ENCODE results near the gene GBA3. TPM values are rescaled to one million over a fixed set of nuclear protein-coding genes. Genes with fewer than 3 reads are reported as not detected.

The GBA3 gene
- total RNA-seq, 1 donor from 2014 or later = not detected

GRCh38 chr4:22733816-22734215, 41.1 kb downstream of the GBA3 start:
- H3K4me3 ChIP-seq = no peak overlapping the region
- intact Hi-C loops (cut with DNase I) = no loop called here
- H3K36me3 ChIP-seq = no peaks in the 10 kb centered on the region
- no peaks in the 10 kb centered on the region for H3K9me3 ChIP-seq
- no peak overlapping the region for H3K27ac ChIP-seq
- DNase-seq (ENCODE audit: low spot score in 2 of 2) = no peak
- no peaks in the 10 kb centered on the region for H3K27me3 ChIP-seq
- H3K4me1 ChIP-seq = no peaks in the 10 kb centered on the region
- no peak for TF ChIP-seq CTCF (IDR thresholded peaks at IDR 0.05)

DNA sequence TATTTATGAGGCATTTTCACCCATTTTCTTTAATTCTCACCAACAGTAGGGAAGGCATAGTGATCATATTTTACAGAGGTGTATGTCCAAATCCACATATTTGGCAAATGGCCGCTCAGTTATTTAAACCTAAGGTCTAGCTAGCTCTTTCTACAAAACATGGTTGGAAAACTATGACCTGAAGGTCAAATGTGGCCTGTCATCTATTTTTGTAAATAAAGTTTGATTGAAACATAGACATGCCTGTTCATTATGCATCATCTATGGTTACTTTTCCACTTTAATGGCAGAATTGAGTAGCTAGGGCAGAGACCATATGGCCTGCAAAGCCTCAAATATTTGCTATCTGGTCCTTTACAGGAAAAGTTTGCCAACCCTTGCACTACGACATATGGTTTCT, 44.2 kb downstream of the GBA3 start:
- no peak for DNase-seq (ENCODE audit: low spot score in 2 of 2)
- Histone ChIP-seq H3K4me1 (no peaks in the 10 kb centered on the region), H3K36me3 (no peaks in the 10 kb centered on the region), H3K4me3 (no peak overlapping the region), H3K27ac (no peak overlapping the region), H3K9me3 (no peaks in the 10 kb centered on the region), H3K27me3 (no peaks in the 10 kb centered on the region)
- no peak for TF ChIP-seq CTCF (IDR thresholded peaks at IDR 0.05)
- intact Hi-C loops (cut with DNase I) = no loop called here

GRCh38 chr4:22739968-22740367, 47.2 kb downstream of the GBA3 start:
- no peak for TF ChIP-seq CTCF (IDR thresholded peaks at IDR 0.05)
- DNase-seq (ENCODE audit: low spot score in 2 of 2) = no peak
- Histone ChIP-seq H3K9me3 (no peaks in the 10 kb centered on the region), H3K4me1 (no peaks in the 10 kb centered on the region), H3K36me3 (no peaks in the 10 kb centered on the region), H3K27me3 (no peaks in the 10 kb centered on the region), H3K27ac (no peak overlapping the region), H3K4me3 (no peak overlapping the region)
- intact Hi-C loops (cut with DNase I) = no loop called here

GRCh38 chr4:22741744-22742143, 49.0 kb downstream of the GBA3 start:
- TF ChIP-seq CTCF (IDR thresholded peaks at IDR 0.05) = no peak
- intact Hi-C loops (cut with DNase I) = no loop called here
- Histone ChIP-seq H3K4me3 (no peak overlapping the region), H3K27me3 (no peaks in the 10 kb centered on the region), H3K4me1 (no peaks in the 10 kb centered on the region), H3K36me3 (no peaks in the 10 kb centered on the region), H3K27ac (no peak overlapping the region), H3K9me3 (no peaks in the 10 kb centered on the region)
- no peak for DNase-seq (ENCODE audit: low spot score in 2 of 2)

GRCh38 chr4:22743290-22743689, 50.6 kb downstream of the GBA3 start:
- TF ChIP-seq CTCF (IDR thresholded peaks at IDR 0.05) = no peak
- Histone ChIP-seq H3K9me3 (no peaks in the 10 kb centered on the region), H3K27ac (no peak overlapping the region), H3K36me3 (no peaks in the 10 kb centered on the region), H3K4me3 (no peak overlapping the region), H3K27me3 (no peaks in the 10 kb centered on the region), H3K4me1 (no peaks in the 10 kb centered on the region)
- intact Hi-C loops (cut with DNase I) = no loop called here
- DNase-seq (ENCODE audit: low spot score in 2 of 2) = no peak

GRCh38 chr4:22744478-22745062, 51.8 kb downstream of the GBA3 start:
- Histone ChIP-seq H3K9me3 (no peaks in the 10 kb centered on the region), H3K4me1 (no peaks in the 10 kb centered on the region), H3K27me3 (no peaks in the 10 kb centered on the region), H3K27ac (no peak overlapping the region), H3K36me3 (no peaks in the 10 kb centered on the region), H3K4me3 (no peak overlapping the region)
- DNase-seq (ENCODE audit: low spot score in 2 of 2) = no peak
- intact Hi-C loops (cut with DNase I) = no loop called here
- TF ChIP-seq CTCF (IDR thresholded peaks at IDR 0.05) = no peak

Data from ascending aorta (tissue), 2 donors.